Measurements from ENCODE around the gene KBTBD13. TPM values are rescaled to one million over a fixed set of nuclear protein-coding genes. Genes with fewer than 3 reads are reported as not detected.
"Not testable (repeated sequence)": the region's sequence is repeated elsewhere in the genome, so short reads cannot be mapped to it uniquely, and the experiment has no call there.

The KBTBD13 gene
- total RNA-seq, 1 experiment from 2014 or later = not detected

DNA sequence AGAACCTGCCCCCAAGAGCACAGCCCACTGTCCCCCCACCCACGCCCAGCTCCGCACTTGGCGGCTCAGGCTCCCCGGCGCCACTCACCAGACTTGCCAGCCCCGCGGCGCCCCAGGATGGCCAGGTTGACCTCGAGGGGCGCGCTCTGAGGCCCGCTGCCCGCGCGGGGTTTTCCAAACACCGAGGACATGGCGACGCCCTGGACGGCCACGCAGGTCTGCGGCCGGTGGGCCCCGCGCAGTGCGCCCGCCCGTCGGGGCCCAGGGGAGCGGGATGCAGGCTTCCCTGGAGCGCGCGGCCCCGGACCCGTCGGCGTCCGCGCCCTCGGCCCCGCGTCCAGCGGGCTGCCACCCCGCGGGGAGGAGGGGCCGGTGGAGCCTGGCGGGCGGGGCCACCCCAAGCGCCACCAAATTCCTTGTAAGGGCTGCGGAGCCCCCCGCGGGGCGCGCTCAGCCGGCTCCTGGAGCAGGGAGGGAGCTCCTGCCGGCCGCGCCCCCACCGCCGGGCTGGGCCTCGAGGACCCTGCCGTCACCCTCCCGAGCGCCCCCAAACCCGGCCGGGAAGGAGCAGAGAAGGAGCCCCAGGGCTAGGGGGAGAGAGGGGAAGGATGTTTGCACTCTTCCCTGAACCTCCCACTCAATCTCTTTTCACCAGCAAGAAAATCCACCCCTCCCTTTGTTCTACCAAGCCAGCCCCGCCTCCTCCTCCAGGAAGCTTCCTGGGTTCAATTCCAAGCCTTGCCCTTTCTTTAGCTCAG lies 8.7 kb upstream of the KBTBD13 start, which contains the start of gene RASL12:
Gene RASL12 (minus strand): TSS at position 347 of the 758 bp plus-strand sequence. CDS start 156 bp downstream, at position 191.
- no peak for DNase-seq (ENCODE audit: extremely low read depth, low read depth)

DNA sequence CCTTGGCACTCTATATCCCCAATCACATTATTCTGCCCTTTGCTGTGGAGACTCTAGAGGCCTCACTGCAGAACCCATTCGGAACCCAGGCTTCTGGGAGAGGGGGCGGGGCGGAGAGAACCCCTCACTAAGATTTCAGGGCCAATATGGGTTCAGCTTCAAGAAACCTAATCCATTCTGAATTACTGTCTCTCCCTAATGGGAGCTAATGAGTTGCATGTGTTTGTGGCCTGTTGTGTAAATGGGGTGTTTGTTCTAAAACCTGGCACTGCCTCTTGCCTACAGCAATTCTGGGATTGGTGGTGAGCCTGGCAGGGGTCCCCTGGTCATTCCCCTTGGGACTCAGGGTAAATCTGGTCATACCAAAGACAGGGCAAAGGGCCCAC lies 8.2 kb upstream of the KBTBD13 start:
- DNase-seq (ENCODE audit: extremely low read depth, low read depth) = no peak

DNA sequence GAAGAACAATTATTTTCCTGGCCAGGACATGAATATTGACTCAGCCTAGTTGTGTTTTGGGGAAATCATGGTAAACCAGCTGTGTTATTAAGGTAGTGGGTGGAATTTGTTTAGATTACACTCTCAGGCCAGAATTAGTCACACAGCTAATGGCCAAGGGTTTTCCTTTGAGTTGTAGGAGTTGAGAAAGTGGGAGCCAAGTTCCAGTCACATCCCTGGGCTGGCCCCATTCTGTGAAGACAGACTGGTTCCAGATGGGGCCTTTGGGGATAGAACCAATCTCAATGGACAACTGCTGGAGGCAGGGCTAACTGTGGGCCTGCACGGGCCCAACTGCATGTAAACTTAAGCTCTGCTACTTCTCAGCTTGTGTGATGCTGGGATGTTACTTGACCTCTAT lies 7.4 kb upstream of the KBTBD13 start:
- DNase-seq (ENCODE audit: extremely low read depth, low read depth) = no peak

DNA sequence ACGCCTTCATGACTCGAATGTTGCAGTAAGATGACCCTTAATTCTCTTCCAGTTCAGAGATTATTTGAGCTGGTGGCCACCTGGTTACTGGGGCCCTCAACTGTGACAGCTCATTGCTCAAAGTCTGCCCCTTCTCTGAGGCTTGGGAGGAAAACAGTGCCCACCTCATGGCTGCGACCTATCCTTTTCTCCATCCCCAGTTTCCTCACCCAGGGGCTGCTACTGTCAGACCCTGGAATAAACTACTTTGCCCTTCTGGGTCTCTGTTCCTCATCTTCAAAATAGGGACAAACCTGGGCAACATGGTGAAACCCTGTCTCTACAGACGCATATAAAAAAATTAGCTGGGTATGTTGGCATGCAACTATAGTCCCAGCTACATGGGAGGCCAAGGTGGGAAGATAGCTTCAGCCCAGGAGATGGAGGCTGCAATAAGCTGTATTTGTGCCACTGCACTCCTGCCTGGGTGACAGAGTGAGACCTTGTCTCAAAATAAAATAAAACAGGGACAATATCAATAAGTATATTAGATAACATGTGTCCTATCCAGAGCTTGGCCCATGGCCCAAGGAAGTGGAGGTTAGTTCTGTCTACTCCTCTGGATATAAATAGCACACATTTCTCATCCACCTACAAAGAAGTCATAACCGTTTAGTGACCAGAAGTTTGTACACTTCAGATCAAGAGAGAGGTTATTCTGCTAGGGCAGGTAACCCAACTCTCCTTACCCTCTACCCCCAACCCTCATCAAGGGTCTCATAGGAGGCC lies 6.6 kb upstream of the KBTBD13 start:
- DNase-seq (ENCODE audit: extremely low read depth, low read depth) = no peak

DNA sequence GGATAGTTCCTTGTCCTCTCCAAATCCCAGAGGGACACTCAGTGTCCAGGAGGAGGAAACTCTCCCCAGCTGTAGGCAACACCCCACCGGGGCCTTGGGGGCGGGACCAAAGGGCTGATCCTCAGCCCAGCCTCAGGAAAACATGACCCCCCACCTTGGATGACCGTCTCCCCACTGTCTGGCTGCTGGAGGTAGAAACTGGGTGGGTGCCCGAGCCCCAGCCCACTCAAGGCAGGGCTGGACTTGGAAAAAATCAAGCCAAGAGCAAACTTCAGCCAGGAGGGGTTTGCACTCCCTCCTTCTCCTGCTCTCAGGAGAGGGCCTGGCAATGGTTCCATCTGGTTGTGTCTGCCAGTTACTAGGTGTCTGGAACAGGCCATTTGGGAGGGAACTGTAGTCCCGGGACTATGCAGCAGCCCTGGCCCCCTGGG lies 5.2 kb upstream of the KBTBD13 start:
- no peak for DNase-seq (ENCODE audit: extremely low read depth, low read depth)

DNA sequence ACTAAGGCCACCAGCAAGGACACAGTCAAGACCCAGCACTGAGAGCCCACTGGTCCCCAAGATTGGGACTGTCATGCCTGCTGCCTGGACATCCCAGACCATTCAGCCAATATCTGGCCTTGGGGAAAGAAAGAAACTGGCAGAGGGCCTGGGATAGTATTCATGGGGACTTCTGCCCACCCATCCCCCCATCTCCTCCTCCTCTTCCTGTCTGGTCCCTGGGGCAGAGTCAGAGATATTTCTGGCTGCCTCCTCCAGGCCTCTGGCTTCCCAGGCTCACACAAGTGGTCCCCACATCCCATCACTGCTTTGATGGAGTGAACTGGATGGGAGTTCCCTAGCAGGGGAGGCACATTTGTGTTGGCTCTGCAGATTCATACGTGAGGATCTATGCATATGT lies 4.5 kb upstream of the KBTBD13 start:
- no peak for DNase-seq (ENCODE audit: extremely low read depth, low read depth)

DNA sequence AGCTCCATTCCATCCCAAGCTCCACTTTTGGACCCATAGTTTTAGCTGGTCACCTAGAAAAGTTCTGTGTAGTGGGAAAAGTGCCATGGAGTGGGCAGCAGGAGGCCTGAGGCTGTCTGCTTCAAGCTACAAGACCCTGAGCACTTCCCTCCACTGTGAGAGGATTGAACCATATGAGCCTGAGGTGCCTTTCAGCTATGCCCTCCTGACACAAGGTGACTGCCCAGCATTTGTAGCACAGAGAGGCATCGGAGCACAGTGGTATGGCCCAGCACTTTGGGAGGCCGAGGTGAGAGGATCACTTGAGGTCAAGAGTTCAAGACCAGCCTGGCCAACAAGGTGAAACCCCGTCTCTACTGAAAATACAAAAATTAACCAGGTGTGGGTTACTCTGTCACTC lies 3.9 kb upstream of the KBTBD13 start:
- no peak for DNase-seq (ENCODE audit: extremely low read depth, low read depth)

DNA sequence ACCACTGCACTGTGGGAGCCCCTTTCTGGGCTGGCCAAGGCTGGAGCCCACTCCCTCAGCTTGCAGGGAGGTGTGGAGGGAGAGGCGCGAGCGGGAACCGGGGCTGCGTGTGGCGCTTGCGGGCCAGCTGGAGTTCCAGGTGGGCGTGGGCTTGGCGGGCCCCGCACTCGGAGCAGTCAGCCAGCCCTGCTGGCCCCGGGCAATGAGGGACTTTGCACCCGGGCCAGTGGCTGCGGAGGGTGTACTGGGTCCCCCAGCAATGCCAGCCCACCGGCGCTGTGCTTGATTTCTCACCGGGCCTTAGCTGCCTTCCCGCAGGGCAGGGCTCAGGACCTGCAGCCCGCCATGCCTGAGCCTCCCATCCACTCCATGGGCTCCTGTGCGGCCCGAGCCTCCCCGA lies 1.6 kb upstream of the KBTBD13 start:
- not testable (repeated sequence) for DNase-seq (ENCODE audit: extremely low read depth, low read depth)

DNA sequence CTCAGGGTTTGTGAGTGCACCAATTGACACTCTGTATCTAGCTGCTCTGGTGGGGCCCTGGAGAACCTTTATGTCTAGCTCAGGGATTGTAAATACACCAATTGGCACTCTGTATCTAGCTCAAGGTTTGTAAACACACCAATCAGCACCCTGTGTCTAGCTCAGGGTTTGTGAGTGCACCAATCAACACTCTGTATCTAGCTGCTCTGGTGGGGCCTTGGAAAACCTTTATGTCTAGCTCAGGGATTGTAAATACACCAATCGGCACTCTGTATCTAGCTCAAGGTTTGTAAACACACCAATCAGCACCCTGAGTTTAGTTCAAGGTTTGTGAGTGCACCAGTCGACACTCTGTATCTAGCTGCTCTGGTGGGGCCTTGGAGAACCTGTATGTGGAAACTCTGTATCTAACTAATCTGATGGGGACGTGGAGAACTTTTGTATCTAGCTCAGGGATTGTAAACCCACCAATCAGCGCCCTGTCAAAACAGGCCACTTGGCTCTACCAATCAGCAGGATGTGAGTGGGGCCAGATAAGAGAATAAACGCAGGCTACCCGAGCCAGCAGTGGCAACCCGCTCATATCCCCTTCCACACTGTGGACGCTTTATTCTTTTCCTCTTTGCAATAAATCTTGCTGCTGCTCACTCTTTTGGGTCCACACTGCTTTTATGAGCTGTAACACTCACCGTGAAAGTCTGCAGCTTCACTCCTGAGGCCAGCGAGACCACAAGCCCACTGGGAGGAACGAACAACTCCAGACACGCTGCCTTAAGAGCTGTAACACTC lies 745 bp upstream of the KBTBD13 start:
- not testable (repeated sequence) for DNase-seq (ENCODE audit: extremely low read depth, low read depth)

DNA sequence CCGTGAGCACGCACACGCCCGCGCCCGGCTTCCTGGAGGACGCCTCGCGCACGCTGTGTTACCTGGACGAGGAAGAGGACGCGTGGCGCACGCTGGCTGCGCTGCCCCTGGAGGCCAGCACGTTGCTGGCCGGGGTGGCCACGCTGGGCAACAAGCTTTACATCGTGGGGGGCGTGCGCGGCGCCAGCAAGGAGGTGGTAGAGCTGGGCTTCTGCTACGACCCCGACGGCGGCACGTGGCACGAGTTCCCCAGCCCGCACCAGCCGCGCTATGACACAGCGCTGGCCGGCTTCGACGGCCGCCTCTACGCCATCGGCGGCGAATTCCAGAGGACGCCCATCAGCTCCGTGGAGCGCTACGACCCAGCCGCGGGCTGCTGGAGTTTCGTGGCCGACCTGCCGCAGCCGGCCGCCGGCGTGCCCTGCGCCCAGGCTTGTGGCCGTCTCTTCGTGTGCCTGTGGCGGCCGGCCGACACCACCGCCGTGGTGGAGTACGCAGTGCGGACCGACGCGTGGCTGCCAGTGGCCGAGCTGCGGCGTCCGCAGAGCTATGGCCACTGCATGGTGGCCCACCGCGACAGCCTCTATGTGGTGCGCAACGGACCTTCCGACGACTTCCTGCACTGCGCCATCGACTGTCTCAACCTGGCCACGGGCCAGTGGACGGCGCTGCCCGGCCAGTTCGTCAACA lies 890 bp downstream of the KBTBD13 start:
- DNase-seq (ENCODE audit: extremely low read depth, low read depth) = no peak

DNA sequence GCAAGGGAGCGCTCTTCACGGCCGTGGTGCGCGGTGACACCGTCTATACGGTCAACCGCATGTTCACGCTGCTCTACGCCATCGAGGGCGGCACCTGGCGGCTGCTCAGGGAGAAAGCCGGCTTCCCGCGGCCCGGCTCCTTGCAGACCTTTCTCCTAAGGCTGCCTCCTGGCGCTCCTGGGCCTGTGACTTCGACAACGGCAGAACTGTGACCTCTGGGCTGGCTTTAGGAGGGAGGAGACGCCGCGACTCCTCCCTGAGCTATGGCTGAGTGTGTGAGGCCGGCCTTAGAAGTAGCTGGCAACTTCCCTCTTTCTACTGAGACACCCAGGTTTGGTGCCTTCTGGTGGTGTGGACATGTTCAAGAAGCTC lies 1.4 kb downstream of the KBTBD13 start:
- DNase-seq (ENCODE audit: extremely low read depth, low read depth) = peak; percentile 63

DNA sequence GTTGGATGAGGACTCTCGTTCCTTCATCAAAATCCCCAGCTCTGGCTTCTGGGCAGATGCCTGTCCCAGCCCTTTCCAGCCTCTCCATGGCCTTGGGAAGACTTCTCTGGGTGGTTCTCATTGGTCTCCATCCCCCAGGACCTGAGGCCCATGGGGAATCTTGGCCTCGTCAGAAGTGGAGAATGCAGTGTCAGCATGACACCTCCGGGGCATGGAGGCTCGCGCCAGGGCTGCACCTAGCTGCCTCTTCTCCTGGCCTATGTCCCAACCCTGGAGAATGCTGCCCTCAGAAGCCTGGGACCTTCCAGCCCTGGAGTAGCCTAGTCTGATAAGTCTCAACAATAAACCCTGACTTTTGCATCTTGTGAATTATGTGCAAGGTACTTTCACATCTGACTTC lies 3.0 kb downstream of the KBTBD13 start:
- no peak for DNase-seq (ENCODE audit: extremely low read depth, low read depth)

DNA sequence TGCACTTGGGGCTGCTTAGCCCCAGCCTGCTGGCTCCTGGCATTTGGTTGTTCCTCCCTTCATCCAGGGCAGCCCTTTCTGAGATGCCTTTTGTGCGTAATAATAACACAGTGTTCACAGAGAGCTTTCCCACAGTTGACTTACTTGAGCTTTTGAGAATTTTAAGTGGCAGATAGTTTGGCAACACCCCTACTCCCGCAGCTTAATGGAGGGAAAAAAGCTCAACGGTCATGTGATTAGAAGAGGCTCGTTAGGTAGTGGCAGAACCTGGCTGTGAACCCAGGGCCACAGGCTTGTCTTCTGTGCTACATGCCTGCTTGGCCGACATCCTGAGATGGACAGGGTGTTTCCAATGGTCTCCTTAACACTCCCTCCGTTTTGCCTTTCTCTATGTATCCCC lies 4.7 kb downstream of the KBTBD13 start:
- no peak for DNase-seq (ENCODE audit: extremely low read depth, low read depth)

DNA sequence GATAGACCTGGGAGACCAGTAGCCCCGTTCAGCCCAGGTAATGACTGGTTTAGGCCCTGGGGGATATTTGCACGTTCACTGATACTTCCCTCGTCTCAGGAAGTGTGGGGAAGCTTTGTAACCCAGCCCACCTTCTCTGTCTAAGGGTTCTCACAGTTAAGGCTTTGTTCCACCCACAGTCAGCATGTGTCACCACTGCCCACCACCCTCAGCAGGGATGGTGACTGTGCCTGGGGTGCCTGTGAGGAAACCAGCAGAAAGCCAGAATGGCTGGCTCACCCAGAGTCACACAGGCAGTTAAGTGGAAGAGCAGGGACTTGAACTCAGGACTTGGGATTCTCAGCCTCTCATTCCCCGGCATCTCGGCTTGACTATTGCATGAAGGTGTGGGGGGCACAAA lies 5.2 kb downstream of the KBTBD13 start:
- no peak for DNase-seq (ENCODE audit: extremely low read depth, low read depth)

DNA sequence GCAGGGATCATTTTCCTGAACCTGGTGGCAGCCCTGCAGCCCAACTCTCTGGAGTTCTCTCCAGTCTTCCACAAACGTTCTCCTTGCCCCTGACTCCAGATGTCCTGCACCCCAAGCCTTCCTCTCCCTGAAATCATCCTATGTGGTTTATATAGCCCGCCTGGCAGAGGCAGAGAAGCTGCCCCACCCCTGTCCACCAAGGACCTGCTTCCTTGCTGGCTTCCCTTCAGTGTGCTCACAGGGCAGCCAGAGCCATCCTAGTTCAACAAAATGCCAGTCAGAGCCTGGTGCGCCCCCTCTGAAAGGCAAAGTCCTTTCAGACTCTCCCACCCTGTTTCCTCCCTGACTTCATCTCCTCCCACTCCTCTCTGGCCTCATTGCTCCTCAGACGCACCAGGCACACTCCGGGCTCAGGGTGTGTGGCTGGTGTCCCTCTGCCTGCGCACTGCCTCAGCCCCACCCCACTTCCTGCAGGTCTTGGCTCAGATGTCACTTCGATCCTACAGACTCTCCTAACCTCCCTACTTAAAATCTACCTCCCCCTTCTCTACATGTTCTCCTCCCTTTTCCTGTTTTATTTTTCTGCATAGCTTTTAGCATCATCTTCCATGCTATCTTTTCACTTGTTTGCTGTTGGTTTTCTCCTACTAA lies 5.9 kb downstream of the KBTBD13 start:
- no peak for DNase-seq (ENCODE audit: extremely low read depth, low read depth)

DNA sequence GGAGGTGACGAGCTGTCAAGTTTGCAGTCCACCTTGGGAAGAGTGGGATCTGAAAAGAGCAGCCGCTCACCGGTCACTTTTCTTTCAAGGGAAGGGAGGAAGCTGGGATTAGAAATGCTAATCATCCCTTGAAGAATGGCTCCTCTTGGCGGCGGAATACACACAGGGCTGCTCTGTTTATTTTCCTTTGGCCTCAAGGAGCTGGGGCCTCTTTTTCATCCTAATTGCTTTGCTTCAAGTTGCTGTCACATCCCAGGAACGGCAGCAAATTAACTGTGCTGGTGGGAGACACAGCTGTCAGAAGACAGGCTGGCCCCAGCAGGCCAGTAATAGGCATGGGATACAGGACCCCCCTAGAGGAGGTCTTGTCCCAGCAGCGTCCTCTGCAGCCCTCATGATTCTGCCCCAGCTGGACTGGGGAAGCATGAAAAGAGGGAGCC lies 6.7 kb downstream of the KBTBD13 start:
- DNase-seq (ENCODE audit: extremely low read depth, low read depth) = no peak

DNA sequence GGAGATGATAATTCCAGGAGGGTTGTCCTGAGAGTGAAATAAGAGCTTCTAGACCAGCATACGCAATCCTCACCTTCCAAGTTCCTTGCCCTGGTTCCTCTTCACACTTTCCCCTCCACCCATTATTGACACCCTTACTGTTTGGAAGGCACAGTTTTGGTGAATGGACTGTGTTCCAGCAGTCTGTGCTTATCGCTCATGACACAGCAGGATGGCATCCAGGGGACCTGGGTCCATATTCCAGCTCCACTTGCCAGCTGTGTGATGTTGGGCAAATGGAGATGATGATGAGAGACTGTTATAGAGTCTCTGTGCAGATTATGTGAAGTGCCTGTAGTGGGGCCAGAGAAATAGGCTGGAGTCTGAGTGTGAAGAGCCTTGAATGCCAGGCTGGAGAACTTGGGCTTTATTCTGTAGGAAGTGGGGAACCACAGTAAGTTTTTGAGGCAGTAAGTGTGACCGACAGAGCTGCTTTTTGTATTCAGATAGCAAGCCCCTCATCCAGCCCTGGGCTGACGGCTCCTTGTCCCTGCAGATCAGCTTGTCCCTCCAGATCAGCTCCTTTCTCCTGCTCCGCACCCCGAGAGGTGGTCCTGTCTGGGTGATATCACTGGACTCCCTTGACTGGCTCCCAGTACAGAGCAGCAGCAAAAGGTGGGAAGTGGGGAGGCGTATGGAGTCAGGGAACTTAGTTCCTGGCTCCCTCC lies 8.1 kb downstream of the KBTBD13 start:
- no peak for DNase-seq (ENCODE audit: extremely low read depth, low read depth)

DNA sequence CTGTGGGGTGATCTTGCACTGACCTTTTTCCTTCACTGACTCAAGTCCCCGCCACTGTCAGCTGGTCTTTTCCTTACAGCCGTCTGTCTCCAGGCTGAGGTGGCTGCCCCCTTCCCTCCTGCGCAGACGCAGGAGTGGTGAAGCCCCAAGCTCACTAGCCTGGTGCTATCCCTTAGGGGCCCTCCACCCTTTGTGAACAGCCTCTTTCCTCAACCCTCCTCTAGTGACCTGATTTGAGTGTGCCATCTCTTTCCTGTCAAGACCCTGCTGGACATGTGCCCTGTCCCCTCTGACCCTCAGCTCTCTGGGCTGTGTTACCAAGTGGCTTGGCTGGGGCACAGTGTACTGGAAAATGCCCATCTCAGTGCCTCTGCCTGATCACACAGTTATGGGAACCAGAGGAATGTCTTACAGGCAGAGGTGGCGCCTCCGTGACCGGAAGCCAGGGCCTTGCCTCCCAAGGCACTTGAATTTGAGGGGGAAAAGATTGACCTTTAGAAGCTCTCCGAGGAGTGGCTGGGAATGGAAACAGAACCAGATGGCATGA lies 8.7 kb downstream of the KBTBD13 start:
- no peak for DNase-seq (ENCODE audit: extremely low read depth, low read depth)

DNA sequence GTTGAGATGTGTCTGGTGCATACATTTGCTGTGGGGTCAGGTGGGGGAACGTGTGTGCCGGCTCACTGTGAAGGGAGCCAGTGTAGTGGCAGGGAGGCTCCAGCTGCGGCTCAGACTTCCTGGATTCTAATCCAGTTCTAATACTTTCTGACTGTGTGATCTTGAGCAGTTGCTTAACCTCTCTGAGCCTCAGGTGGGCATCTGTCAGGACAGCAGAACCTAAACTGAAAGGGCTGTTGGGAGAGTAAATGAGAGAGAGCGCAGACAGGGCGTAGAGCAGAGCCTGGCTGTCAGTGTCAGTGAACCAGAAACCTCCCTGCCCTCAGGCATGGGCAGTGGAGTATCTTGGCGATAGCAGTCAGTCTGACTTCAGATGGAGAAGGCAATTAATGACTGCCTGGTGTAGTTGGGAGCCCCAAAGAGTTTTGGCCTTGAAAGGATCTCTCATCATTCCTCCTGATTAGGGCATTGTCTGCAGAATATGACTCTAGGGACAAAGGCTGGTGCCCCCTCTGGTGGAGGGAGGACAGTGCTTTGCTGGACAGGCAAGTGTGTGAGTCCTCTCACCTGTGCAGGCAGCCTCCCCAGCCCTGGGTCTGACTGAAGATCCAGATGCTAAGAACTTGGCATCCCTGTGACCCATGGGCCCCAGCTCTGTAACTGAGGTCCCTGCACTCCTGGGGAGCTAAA lies 9.6 kb downstream of the KBTBD13 start:
- DNase-seq (ENCODE audit: extremely low read depth, low read depth) = peak; percentile 19
